Epithelial cell of alveolus of lung (primary cell): ENCODE measurements around the gene WTAP. TPM values are rescaled to one million over a fixed set of nuclear protein-coding genes. Genes with fewer than 3 reads are reported as not detected.

Experiments used
- total RNA-seq: library from RNA; depleted of rRNA; stranded (reverse); fragments of >200 nt; gene quantifications from 2 replicates; pipeline ENCODE4 v1.2.1, GENCODE V29; 2015

WTAP gene
- 62.6 and 90.6 TPM in 2 replicates for total RNA-seq

GRCh38 chr6:159726918-159727716 is at the start of gene WTAP:
Gene WTAP, plus strand, starts transcription at chr6:159727506. Its CDS starts 8,760 bp downstream, at chr6:159736266.

GRCh38 chr6:159693128-159693893 is 34.0 kb upstream of the WTAP start, which contains the start of gene SOD2:
Gene SOD2, minus strand, starts transcription at chr6:159693241. Its CDS starts 74 bp downstream, at chr6:159693167.

GRCh38 chr6:159761873-159762680 is 34.8 kb downstream of the WTAP start, which contains the start of gene ACAT2:
Gene ACAT2, plus strand, starts transcription at chr6:159762045. Its CDS starts 43 bp downstream, at chr6:159762088.

GRCh38 chr6:159789377-159790148 is 62.3 kb downstream of the WTAP start, which contains the start of gene TCP1:
Gene TCP1, minus strand, starts transcription at chr6:159789602. Its CDS starts 134 bp downstream, at chr6:159789468.

GRCh38 chr6:159790149-159790955 is 63.0 kb downstream of the WTAP start, which contains the start of gene MRPL18:
Gene MRPL18, plus strand, starts transcription at chr6:159790467. Its CDS starts 121 bp downstream, at chr6:159790588.

GRCh38 chr6:159800141-159800865 is 73.0 kb downstream of the WTAP start, which contains the start of gene PNLDC1:
Gene PNLDC1, plus strand, starts transcription at chr6:159800276. Its CDS starts 32 bp downstream, at chr6:159800308.

Other genes starting within 250 kb of the WTAP start
- 180 and 441 TPM in 2 replicates for gene SOD2, start 34.3 kb upstream of the WTAP start, total RNA-seq
- 6.8 and 87.9 TPM in 2 replicates for gene ACAT2, start 34.5 kb downstream of the WTAP start, total RNA-seq
- gene TCP1, start 62.1 kb downstream of the WTAP start, total RNA-seq: 136 and 220 TPM in 2 replicates
- gene MRPL18, start 63.0 kb downstream of the WTAP start, total RNA-seq: 75.6 and 96.3 TPM in 2 replicates
- gene PNLDC1, start 72.8 kb downstream of the WTAP start, total RNA-seq: 0.16 TPM in 1 of 2 replicates, not detected in the other
- gene MAS1, start 163.5 kb downstream of the WTAP start, total RNA-seq: not detected in 2 replicates
- gene IGF2R, start 241.6 kb downstream of the WTAP start, total RNA-seq: 62.8 and 67.4 TPM in 2 replicates